Left ventricle myocardium inferior (tissue), 1 donor: Measurements from ENCODE around the gene PSD. TPM values are rescaled to one million over a fixed set of nuclear protein-coding genes. Genes with fewer than 3 reads are reported as not detected.

Source experiments
- DNase-seq: peaks from one replicate; pipeline ENCODE4 v3.0.0-alpha.2; 2020
- H3K27ac ChIP-seq: fragments of 200-600 bp; replicated peaks from 2 replicates; pipeline ENCODE4 v1.8.0; 2021
- H3K27me3 ChIP-seq: fragments of 200-600 bp; 2 replicates; pipeline ENCODE4 v1.8.0; 2021; ENCODE audit warnings: low read depth
- H3K36me3 ChIP-seq: fragments of 200-600 bp; 2 replicates; pipeline ENCODE4 v1.8.0; 2021
- H3K4me1 ChIP-seq: fragments of 200-600 bp; 2 replicates; pipeline ENCODE4 v1.8.0; 2021
- H3K4me3 ChIP-seq: fragments of 200-600 bp; 2 replicates; pipeline ENCODE4 v1.8.0; 2021; ENCODE audit warnings: mild to moderate bottlenecking, moderate library complexity
- H3K9me3 ChIP-seq: fragments of 200-600 bp; replicated peaks from 2 replicates; pipeline ENCODE4 v1.8.0; 2021
- CTCF ChIP-seq: fragments of 200-600 bp; IDR thresholded peaks from 2 replicates; pipeline ENCODE4 v1.8.0; 2021; ENCODE audit warnings: antibody characterized with exemption, mild to moderate bottlenecking, borderline replicate concordance
- intact Hi-C: fragments of 100-400 bp; cut with micrococcal nuclease; formaldehyde crosslinking; loops from one replicate; pipeline ENCODE4 v1.11.0; 2022
- microRNA-seq: library from miRNA; unstranded; fragments of <30 nt; microRNA quantifications from one replicate; pipeline ENCODE4 v1.2.0, GENCODE V29; 2020
- total RNA-seq: library from RNA; stranded (reverse); fragmentation: NEBNext Ultra II Directional; extraction: Animal tissue kit (Norgen Biotek cat#: 25700); gene quantifications from one replicate; pipeline ENCODE4 v1.2.1, GENCODE V29; 2021
- donor health status: DM: no; HTN: yes; CAD: no; lungs with severe emphysema.

PSD gene
- total RNA-seq, 1 donor from 2014 or later: 0.93 TPM

- Histone ChIP-seq H3K27ac (no peak overlapping the region), H3K4me3 (no peak overlapping the region), H3K36me3 (peaks cover 94% of the 10 kb centered on the region), H3K4me1 (no peaks in the 10 kb centered on the region), H3K27me3 (no peaks in the 10 kb centered on the region), H3K9me3 (no peaks in the 10 kb centered on the region)
- DNase-seq: no peak
- intact Hi-C loops: no loop called here
- TF ChIP-seq CTCF: no peak
Measured at GRCh38 chr10:102358712-102359382, 59.7 kb downstream of the PSD start.

- peaks cover 89% of the 10 kb centered on the region for H3K36me3 ChIP-seq
- no peak for DNase-seq
Measured at GRCh38 chr10:102354451-102354850, 64.1 kb downstream of the PSD start.

More at GRCh38 chr10:102354451-102354850, 64.1 kb downstream of the PSD start:
- intact Hi-C loops: loop anchor here (5.0 kb wide), 1 partner anchor 127 kb away; the partner anchor contains the start of gene ELOVL3
- H3K27me3 ChIP-seq: no peaks in the 10 kb centered on the region
- no peak overlapping the region for H3K4me3 ChIP-seq
- no peak for TF ChIP-seq CTCF
- no peaks in the 10 kb centered on the region for H3K4me1 ChIP-seq
- H3K9me3 ChIP-seq: no peaks in the 10 kb centered on the region
- no peak overlapping the region for H3K27ac ChIP-seq

Small RNA genes within 50 kb of the gene (microRNA-seq; reads per million reads assigned to microRNA genes)
- 723 reads per million, percentile 82 among the genes with 10 or more reads in this experiment for gene MIR146B

Other genes starting within 250 kb of the PSD start
- gene ELOVL3, start 192.5 kb downstream of the PSD start, total RNA-seq: not detected
- 0.85 TPM for gene PITX3, start 177.3 kb downstream of the PSD start, total RNA-seq
- gene GBF1, start 173.3 kb downstream of the PSD start, total RNA-seq: 43.2 TPM
- gene NFKB2, start 23.1 kb downstream of the PSD start, total RNA-seq: 11.0 TPM
- 12.3 TPM for gene FBXL15, start 2.1 kb upstream of the PSD start, total RNA-seq
- gene CUEDC2, start 13.8 kb upstream of the PSD start, total RNA-seq: 72.3 TPM
- not detected for gene C10orf95, start 32.8 kb upstream of the PSD start, total RNA-seq
- 103 TPM for gene ACTR1A, start 83.9 kb upstream of the PSD start, total RNA-seq
- 7.9 TPM for gene SUFU, start 85.2 kb upstream of the PSD start, total RNA-seq
- gene TRIM8, start 225.7 kb upstream of the PSD start, total RNA-seq: 95.1 TPM